HFF-Myc (cell line): ENCODE results near the gene TRIO.
"Not testable (repeated sequence)": the region's sequence is repeated elsewhere in the genome, so short reads cannot be mapped to it uniquely, and the experiment has no call there.

Source experiments
- DNase-seq: peaks from one replicate; pipeline ENCODE4 v3.0.0-alpha.2; 2011; ENCODE audit warnings: low read depth; ENCODE audit errors: extremely low read depth
- H3K4me3 ChIP-seq: replicated peaks from 2 replicates; pipeline ENCODE4 v1.5.1; 2011; ENCODE audit warnings: low read depth, mild to moderate bottlenecking, control low read depth, low read length
- CTCF ChIP-seq: IDR thresholded peaks from 2 replicates; pipeline ENCODE4 v1.5.1; 2012; ENCODE audit warnings: mild to moderate bottlenecking, low read depth, low read length, control low read depth; ENCODE audit errors: missing control alignments

Gene TRIO

GRCh38 chr5:14428302-14429081, 285.4 kb downstream of the TRIO start:
- H3K4me3 ChIP-seq, result no peak overlapping the region
- no peak for DNase-seq
- no peak for TF ChIP-seq CTCF

- TF ChIP-seq CTCF, result no peak
Measured at GRCh38 chr5:14429101-14430050, 286.2 kb downstream of the TRIO start.

GRCh38 chr5:14431534-14431933, 288.4 kb downstream of the TRIO start:
- no peak overlapping the region for H3K4me3 ChIP-seq
- TF ChIP-seq CTCF, result no peak
- no peak for DNase-seq

More at GRCh38 chr5:14429101-14430050, 286.2 kb downstream of the TRIO start:
- no peak for DNase-seq
- H3K4me3 ChIP-seq, result no peak overlapping the region

GRCh38 chr5:14432931-14433589, 289.9 kb downstream of the TRIO start:
- H3K4me3 ChIP-seq, result no peak overlapping the region
- DNase-seq, result no peak
- TF ChIP-seq CTCF, result no peak

- DNase-seq, result no peak
- no peak overlapping the region for H3K4me3 ChIP-seq
- TF ChIP-seq CTCF, result no peak
Measured at GRCh38 chr5:14435481-14435880, 292.3 kb downstream of the TRIO start.

GRCh38 chr5:14436122-14436521, 293.0 kb downstream of the TRIO start:
- DNase-seq, result not testable (repeated sequence)

More at GRCh38 chr5:14436122-14436521, 293.0 kb downstream of the TRIO start:
- not testable (repeated sequence) for H3K4me3 ChIP-seq
